MM.1S (cell line): ENCODE data around the gene GPSM1.

Experiments used
- EZH2phosphoT487 ChIP-seq: fragments of 300-600 bp; sonication (generic); IDR thresholded peaks from 2 replicates; pipeline ENCODE4 v1.6.1; 2018; ENCODE audit warnings: antibody characterized with exemption, low read length
- TF ChIP-seq, protein P1 (sequence below): fragments of 300-600 bp; sonication (generic); IDR thresholded peaks from 2 replicates; pipeline ENCODE4 v1.5.1; 2016; ENCODE audit warnings: antibody characterized with exemption, low read length, mixed read lengths

DNA sequence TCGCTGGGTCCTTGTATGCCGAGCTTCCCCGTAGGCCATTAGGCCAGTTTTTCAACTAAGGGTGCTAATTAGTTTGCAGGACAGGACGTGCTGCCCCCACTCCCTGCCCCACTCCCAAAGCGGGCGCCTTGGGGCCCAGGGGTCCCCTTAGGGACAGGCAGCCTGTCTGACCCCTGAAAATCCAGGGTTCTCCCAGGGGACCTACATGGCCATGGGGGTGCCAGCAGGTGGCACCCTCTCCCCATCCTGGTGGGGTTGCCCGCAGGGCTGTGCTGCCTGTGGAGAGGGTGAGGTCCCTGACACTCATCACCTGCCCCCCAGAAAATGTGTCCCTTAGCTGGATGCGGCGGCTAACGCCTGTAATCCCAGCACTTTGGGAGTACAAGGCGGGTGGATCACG lies 14.9 kb upstream of the GPSM1 start:
- TF ChIP-seq, protein P1, sequence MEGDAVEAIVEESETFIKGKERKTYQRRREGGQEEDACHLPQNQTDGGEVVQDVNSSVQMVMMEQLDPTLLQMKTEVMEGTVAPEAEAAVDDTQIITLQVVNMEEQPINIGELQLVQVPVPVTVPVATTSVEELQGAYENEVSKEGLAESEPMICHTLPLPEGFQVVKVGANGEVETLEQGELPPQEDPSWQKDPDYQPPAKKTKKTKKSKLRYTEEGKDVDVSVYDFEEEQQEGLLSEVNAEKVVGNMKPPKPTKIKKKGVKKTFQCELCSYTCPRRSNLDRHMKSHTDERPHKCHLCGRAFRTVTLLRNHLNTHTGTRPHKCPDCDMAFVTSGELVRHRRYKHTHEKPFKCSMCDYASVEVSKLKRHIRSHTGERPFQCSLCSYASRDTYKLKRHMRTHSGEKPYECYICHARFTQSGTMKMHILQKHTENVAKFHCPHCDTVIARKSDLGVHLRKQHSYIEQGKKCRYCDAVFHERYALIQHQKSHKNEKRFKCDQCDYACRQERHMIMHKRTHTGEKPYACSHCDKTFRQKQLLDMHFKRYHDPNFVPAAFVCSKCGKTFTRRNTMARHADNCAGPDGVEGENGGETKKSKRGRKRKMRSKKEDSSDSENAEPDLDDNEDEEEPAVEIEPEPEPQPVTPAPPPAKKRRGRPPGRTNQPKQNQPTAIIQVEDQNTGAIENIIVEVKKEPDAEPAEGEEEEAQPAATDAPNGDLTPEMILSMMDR = peak; percentile 51
- no peak for TF ChIP-seq EZH2phosphoT487
